HG02970 (cell line): ENCODE measurements around the gene RER1.

Experiments used
- ATAC-seq: cut with Tn5 transposase; IDR thresholded peaks from one replicate; pipeline ENCODE4 v1.9.1; 2021; ENCODE audit warnings: mild to moderate bottlenecking, moderate library complexity, moderate number of reproducible peaks; ENCODE audit not compliant: unreplicated experiment, low FRiP score

The RER1 gene

GRCh38 chr1:2353551-2354438 is 37.8 kb upstream of the RER1 start:
- no peak for ATAC-seq

GRCh38 chr1:2354511-2355372 is 36.9 kb upstream of the RER1 start:
- no peak for ATAC-seq

DNA sequence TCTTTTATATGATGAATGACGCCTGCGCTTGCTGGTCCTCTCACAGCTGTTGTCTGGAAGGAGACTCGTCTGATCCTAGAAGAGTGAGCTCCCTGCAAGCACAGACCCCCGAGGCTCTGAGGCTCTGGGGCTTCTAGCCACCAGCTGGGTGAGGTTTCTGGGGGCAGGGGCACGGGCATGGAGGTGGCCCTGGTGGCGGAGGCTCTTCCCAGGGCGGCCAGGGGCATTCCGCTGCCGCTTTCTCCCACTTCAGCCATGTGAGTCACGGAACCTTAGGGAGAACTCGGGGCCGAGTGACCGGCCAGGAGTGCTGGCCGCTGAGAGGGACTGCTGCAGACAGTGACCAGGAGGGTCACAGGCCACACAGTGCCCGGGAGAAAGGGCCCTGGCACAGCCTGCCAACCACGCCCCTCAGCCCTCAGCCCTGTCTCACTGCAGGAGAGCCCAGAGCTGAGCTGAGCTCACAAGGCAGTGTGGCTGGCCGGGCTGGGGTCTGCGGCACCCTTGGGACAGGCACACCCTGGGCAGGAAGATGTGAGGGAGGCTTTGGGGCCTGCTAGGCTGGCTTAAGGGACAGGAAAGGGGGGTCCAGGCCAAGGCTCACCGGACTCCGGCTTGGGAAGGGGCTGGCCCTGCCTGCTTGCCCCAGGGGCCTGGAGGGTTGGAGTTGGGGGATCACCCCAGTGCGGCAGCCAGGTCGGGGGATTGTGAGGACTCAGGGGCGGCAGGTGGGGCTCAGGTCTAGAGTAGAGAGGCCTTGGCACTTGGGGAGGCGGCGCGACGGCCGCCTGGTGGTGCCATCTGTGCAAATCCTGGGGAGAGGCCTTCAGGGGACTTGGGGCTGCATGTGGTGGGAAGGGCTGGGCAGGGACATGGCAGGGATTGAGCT is 36.0 kb upstream of the RER1 start:
- ATAC-seq: no peak

DNA sequence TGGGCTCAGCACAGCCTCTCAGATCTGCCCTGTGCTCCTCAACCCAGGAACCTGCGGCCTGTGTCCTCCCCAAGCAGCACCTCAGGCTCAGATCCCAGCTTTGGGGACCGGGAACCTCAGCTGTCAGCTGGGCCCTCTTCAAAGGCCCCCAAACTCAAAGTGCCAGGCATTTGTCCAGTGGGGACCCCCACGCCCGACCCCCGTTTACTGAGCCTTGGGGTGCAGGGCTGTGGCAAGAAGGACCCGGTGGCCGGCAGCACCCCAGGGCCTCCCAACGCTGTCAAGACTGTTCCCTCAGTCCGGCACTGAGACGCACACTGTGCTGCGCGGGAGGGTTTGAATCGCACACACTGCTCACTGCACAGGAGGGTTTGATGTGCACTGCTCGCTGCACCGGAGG is 35.2 kb upstream of the RER1 start:
- ATAC-seq: no peak

DNA sequence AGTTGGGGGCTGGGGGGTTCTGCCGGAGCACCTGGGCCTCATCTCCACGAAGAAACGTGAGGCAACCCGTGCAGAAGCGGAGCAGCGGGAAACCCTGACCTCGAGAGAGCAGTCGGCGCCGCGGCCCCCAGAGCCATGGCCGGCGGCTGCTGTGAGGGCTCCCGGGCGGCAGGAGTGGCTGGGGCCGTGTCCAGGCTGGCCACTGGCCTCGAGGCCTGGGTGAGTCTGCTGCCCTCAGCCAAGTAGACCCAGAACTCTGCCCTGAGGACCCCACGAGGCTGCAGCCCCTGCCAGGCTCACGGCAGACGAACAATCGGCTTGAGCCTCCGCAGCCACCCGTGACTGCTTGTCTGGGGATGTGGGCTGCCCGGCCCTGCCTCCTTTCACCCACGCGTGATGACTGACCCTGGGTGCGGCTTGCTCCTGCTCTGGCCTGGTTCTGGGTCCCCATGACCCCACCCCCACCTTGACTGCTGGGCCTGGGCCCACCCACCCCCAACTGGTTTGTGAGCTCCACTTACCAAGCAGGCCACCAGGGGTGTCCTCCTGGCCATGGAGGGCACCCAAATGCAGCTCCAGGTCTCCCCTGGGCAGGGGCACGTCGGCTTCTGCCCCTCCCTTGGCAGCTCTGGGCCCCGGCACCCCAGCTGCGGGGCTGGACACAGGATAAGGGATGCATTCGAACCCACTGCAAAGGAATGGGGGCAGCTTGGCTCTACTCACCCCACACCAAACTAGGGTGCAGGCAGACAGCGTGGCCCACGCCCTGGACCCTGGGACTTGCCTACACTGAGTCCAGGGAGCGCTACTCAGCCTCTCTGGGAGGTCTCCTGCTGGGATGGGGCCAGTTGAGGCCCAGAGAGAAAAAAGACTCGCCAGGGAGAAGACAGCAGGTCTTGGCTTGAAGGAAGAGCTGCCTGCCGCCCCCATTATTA is 34.5 kb upstream of the RER1 start:
- ATAC-seq: no peak

DNA sequence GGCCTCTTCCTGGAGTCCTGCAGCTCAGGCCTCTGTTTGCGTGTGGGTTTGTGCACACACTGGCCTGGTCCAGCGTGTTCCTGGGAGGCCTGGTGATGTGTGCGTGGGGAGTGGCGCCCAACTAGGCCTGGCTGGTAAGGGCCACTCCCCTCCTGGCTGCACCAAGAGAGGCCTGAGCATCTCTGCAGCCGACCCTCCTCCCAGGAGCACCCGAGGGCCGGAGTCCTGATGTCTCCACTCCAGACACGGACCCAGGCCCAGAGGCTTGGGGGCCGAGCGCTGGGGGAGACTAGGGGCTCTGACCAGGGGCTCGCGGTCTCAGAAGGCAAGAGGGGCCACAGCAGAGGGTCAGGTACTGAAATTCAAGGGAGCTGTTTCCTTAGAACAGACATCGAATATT is 33.6 kb upstream of the RER1 start:
- ATAC-seq: no peak

- ATAC-seq: no peak
Observed at GRCh38 chr1:2358651-2359640, 32.7 kb upstream of the RER1 start.

DNA sequence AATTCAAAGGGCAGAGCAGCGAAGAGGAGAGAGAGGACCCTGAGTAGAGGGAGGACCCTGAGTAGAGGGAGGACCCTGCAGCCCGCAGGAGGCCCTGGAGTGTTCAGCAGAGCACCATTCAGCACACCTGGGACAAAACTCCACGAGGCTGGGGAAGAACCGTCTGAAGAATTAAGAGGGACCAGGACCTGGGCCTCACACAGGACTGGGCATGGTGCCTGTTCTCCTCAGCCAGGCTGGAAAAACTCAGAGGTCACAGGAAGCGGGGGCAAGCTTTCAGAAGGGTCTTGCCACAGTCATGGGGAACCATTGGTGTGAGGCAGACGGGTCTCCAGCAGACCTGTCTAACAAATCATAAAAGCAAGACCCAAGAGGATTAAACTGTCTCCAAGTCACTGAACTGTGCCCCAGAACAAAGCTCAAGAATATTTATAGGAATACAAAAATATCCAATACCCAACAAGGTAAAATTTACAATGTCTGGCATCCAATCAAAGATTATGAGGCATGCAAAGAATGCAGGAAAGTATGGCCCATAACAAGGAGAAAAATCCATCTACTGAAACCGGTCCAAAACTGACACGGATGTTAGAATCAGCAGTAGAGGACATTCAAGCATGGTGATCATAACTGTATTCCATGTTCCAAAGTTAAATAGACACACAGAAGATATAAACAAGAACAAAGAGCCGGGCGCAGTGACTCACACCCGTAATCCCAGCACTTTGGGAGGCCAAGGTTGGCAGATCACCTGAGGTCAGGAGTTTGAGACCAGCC is 30.9 kb upstream of the RER1 start:
- no peak for ATAC-seq

DNA sequence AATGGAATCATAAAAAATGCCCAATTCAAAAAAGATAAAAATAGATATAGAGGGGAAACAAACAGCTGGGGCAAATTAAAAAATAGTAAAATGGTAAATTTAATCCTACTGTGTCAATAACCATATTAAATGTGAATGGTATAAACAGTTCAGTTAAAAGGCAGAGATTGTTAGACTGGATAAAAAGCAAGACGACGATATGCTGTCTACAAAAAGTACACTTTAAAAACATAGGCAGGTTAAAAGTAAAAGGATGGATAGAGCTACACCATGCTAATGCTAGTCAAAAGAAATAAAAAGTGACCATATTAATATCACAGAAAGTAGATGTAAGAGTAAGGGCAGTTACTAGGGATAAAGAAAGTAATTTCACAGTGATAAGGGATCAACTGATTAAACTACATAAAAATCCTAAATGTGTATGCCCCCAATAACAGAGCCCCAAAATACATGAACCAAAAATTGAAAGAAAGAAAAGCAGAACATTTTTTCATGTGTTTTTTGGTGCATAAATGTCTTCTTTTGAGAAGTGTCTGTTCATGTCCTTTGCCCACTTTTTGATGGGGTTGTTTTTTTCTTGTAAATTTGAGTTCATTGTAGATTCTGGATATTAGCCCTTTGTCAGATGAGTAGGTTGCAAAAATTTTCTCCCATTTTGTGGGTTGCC is 27.7 kb upstream of the RER1 start:
- ATAC-seq: no peak

DNA sequence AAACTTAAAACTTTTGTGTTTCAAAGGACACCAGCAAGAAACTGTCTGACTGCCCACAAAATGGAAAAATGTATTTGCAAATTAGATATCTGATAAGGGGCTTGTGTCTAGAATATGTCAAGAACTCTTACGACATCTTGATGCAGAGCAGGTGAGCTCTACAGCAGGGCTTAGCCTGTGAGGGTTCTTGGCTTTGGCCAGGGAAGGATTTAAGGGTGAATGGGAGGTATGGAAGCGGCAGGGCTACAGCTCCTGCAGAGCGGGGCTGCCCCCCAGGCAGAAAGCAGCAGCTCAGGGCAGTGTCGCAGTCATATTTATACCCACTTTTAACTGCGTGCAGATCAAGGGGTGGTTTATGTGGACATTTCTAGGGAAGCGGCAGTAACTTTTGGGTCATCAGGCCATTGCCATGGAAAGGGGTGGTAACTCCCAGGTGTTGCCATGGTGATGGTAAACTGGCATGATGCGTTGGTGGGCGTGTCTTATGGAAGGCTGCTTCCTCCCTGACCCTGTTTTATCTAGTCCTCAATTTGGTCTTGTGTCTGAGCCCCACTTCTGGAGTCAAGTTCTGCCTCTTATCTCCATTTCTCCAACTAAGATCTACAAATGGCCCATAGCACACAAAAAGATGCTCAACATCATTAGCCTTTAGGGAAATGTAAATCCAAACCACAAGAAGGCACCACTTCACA is 23.4 kb upstream of the RER1 start:
- no peak for ATAC-seq

DNA sequence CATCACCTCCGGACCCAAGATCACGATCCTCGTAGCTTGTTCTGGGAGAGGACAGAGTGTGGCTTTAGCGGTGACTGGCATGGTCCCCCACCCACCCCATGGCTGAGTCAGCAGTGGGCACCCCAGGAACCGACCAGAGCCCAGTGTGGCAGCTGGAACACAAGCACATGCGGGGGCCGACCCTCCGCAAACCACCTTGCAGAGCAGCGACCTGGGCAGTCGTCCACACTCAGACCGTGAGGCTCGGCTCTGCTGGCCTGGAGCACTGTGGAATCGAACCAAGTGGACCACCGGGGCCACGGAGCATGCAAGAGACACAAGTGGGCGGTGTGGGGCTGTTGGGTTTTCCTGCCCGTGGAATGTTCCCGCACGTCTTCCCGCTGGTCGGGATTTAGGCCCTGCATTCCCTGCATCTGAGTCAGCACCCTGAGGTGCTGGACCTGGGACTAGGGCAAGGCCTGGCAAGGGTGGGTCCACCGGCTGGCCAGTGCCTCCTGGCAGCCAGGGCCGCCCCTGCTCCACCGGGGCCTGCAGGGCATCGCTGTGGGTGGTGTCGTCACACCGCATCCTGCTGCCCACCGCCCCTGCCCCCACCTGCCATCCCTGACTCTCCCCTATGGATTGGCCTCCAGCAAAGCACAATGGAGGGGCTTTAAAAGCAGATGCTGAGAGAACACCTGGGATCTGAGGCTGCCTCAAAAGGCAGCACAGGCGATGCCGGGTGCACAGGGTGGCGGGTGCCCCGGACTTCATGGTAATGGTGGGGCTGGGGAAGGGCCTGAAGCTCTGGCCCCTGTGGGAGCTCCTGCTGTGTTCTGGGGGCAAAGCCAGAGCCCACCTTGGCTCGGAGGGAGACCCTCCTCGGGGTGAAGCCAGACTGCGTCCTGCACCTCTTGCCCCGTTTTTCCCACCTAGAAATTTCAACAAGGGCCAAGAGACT is 18.8 kb upstream of the RER1 start:
- ATAC-seq: no peak

GRCh38 chr1:2373551-2374251 is 17.9 kb upstream of the RER1 start:
- no peak for ATAC-seq

DNA sequence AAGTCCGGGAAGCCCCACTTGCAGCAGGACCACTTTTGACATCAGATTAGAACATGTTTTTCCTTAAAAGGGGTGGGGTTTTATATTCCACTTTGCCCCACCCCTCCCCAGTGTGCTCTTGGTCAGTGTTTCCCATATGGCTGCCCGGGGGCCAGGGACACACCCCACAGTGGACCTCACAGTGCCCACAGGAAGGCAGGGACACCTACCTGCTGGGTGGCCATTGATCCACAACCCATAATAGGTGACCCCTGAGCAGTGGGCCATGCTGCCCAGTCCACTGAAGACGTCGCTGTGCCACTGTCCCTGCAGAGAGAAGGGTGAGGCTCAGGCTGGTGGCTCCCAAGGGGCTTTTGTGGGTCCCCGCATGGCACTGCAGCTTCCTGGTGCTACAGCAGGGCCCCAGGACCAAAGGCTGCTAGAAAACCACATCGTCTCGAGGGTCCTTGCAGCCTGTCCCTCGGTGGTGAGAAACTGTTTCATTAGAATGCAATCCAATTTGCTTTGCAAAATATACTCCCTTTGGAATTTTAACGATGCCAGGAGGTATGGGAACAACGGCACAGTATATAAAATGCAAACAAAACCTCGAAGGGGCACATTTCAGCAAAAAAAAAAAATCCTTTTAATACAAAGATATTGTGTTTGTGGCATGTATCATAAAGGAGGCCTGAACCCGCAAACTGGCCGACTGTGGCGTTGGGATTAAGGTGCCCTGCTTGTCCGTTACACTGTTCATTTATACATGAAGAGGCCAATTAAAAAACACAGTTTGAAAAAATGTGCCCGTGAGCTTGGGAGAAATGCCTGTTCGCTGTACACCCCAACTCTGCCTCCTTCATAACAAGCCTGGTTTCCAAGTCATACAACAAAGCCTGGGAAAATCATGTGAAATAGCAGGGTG is 17.1 kb upstream of the RER1 start:
- no peak for ATAC-seq
